HG02623 (cell line): ENCODE data around the gene NDRG2.
A peak's percentile ranks its signal among the peaks of the same experiment; 100 is the strongest.

ENCODE experiments used
- ATAC-seq: cut with Tn5 transposase; IDR thresholded peaks from one replicate; pipeline ENCODE4 v1.9.1; 2021; ENCODE audit warnings: moderate library complexity; ENCODE audit not compliant: unreplicated experiment

Gene NDRG2

DNA sequence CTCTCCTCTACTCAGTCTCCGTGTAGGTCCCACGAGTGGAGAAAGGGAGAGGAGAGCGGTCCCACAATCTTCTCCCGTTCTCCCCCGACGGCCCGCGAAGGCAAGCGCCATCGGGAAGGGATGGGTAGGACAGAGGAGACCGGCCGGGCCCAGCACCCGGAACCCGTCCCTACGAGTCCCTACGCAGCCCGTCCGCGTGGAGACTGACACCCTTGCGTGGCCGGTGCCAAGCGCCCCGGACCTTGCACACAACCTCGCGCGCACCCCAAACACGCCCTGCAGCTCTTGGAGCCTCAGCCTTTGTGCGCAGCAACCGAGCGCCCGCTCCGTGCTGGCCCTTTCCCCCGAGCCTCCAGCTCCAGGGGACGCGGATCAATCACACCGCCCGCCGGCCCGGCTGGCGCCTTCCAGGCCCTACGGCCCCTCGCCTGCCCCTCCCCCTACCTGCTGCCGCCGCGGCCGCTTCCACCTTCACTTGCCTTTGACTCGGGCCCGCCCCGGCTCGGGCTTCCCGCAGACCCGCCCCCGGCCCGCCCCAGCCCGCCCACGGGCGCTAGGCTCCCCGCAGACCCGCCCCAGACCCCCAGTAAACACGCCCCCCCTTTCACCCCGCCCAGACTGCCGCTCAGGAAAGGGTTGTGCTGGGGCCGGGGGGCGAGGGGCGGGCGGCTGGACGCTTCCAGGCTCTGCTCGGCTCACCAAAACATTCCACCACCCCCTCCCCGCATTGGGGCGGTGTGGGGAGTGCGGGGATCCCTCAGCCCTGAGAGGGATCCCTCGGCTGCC lies at the start of gene NDRG2:
Gene NDRG2, minus strand, starts transcription at position 477 of the 786 bp plus-strand sequence. CDS start 1,746 bp downstream, outside the sequence.
- ATAC-seq, result no peak

DNA sequence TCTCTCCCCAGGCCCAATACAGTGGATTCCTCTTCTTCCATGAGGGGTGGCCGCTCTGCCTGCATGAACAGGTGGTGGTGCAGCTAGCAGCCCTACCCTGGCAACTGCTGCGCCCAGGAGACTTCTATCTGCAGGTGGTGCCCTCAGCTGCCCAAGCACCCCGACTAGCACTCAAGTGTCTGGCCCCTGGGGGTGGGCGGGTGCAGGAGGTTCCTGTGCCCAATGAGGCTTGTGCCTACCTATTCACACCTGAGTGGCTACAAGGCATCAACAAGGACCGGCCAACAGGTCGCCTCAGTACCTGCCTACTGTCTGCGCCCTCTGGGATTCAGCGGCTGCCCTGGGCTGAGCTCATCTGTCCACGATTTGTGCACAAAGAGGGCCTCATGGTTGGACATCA lies 49.1 kb upstream of the NDRG2 start:
- ATAC-seq, result no peak

DNA sequence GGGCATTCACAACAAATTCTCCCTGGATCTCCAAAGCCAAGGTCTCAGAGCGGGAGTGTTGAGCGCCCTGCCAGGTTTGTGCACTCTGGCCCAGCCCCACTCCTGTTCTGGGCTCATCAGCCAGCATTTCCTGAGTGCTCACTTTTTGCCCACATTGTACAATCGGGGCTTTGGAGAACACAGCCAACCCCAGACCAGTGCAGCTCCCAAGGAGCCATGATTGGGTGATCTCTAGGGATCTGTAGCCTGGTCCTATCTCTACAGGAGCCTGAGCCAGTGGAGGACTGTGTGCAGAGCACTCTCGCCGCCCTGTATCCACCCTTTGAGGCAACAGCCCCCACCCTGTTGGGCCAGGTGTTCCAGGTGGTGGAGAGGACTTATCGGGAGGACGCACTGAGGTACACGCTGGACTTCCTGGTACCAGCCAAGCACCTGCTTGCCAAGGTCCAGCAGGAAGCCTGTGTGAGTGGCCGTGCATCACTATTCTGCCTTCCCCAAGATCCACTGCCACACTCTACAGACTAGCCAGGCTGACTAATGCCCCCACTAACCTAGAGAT lies 48.0 kb upstream of the NDRG2 start:
- no peak for ATAC-seq

DNA sequence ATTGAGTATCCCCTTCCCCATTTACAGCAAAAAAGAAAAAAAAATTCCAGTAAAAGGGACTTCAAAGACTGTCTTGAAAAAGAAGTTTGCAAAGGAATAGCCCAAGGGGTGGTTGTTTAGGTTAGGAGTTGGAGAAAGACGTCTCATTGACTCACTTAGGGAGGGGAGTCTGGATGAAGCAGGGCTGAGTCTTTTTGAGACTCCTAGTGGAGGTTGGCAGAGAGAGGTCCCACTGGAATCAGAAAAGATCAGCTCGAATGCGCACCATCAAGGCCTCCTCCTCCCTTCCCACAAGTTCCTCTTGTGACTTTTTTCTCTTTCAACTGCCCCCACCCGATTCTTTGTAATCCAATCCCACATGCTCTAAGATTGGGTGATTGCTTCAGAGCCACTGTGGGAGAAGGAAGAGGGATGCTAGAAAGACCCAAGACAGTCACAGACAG lies 47.2 kb upstream of the NDRG2 start:
- no peak for ATAC-seq

DNA sequence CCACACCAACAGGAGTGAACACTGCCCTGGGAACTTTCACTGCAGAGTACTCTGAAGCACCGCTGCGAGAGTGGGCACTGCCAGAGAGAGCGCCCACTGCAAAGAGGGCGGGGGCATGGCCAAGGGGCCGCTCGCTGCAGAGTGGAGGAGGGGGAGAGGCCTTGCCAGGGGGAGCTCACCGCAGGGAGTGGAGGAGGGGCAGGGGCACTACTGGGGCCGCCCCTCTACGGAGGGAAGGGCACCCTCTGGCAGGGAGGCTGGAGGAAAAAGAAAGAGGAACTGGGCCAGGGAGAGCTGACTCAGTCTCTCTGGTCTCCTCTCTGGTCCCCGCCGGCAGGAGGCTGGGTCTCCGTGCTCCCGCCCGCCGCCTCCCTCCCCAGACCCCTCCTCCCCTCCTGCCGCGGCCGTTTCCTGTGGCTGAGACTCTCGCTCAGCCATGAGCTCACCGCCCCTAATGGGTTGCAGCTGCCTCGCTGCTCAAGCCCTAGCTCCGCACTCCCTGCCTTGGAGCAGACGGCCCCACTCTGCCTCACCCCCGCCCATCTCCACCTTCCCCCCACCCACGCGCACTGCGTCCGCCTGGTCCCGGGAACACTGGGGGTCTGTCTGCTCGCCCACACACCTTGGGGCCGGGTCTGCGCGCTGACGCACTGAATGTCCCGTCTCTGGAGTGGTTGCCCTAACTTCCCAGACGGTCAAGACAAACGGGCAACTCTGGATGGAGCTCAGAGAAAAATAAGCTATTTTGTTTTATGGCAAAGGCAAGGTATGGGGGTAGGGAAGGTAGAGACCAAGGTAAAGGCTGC lies 46.6 kb upstream of the NDRG2 start:
- ATAC-seq, result peak; percentile 69

DNA sequence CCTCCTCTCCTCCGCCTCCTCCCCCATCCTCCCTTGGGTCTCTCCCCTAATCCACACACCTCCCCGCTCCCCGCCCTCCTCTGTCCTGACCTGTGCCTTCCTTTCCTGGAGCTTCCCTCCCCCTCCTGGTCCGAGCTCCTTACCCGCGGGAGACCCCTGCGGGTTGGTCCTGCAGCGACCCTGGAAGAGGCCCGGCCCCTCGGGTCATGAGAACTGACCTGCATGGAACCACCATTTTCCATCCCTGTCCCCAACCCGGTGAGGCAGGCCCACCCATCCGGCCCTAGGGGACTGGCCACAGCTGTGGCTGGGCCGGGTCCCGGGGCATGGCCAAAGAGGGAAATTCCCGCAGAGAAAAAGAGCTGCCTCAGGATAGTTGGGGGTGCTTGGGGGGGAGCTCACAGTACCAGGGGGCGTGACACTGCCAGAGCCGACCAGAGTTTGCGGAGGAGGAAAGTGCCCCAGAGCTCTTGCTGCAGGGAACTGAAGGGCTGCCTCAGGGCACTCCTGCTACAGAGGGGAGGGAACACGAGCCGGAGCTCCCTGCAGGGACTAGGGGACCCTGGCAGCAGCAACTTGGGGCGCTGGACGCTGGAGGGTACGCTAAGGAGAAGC lies 45.9 kb upstream of the NDRG2 start:
- ATAC-seq, result peak; percentile 9

DNA sequence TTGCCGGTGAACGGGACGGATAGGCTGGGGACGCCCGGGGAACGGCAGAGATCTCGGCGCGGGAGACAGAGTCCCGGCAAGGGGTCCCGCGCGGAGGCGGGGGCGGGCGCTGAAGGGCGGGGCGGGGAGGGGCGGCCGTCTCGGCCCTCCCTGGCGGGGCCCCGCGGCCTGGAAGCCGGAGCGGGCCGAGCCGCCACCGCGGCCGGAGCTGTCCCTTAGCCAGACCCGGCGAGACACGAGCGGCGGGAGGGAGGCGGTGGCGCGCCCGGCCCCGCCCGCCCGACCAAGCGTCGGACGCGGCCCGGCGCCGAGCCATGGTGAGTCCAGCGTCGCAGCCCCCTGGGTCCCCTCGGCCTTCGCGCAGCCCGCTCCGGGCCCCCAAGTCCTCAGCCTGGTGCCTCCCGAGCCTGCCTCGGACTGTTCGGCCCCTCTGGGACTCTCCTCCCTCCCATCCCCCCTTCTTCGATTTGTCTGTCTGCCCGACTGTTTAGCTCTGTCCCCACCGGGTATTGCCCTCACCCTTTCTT lies 45.3 kb upstream of the NDRG2 start, which contains the start of gene ARHGEF40:
Gene ARHGEF40, plus strand, starts transcription at position 222 of the 527 bp plus-strand sequence. Its CDS starts 93 bp downstream, at position 315.
- ATAC-seq, result no peak

DNA sequence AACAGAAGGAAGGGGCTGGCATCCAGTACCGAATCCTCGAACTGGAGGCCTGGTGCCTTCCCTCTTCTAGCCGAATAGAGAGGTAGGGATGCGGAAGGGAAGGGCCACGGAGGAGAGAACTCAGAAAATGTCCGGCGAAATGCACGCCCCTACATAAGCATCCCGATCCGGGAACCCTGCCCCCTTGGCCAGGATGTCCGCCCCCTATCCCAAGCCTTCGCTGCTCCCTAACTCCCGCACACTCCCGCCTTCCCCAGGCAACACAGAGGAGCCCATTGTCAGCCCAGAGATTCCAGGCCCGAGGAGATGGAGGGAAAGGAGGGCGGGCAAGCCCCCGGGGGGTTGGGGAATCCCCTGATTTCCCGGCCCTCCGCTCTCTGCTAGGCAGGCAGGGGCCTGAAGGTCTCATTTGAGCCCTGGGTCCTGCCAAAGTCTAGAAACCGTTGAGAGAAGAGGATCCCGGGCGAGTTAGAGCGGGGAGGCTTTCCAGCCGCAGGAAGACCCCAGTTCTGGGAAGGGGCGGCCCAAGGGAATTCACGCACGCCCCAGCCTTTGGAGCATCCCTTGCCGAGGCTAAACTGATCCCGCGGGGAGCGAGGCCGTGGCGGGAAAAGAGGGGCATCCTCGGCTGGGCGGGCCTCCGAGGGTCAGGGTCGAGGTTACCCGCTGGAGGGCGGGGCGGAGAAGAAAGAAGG lies 44.7 kb upstream of the NDRG2 start:
- ATAC-seq, result no peak

DNA sequence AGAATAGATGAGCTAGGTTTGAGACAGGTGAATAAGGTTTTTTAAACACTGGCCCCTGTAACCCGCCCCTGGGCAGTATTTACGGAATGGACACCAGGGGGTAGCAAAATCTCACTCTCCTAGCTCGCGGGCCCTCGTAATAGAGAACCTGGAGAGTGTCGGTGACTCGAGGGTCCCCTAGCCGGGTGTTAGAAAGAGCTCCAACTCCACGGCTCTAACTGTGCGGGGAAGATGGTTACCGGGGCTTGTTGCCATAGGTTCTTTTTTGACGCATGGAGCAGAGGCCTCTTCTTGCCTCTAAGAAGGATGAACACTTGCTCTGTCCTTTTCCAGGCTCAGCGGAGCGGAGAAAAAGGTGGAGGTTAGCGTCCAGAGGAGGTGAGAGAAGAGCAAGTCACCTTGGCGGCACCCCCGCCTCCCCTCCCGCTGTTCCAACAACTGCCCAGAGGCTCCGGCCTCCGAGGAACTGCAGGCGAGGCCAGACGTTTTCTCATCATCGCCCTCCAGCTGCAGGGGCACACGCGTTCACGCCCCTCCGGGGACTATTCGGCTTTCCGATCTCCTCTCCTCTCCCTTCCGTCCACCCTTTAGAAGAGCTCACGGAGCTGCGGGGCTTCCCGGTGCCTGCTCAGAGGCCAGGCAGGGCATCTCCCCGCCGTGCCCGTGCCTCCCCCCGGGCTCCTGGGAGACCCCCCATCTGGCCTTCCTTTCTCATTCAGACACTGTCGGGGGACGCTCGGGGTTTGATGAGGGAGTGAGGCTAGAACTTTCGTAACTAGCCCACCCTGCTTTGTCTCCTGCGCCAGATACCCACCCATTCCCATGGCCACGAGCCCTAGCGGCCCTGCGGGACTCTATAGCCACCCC lies 43.9 kb upstream of the NDRG2 start:
- ATAC-seq, result no peak

DNA sequence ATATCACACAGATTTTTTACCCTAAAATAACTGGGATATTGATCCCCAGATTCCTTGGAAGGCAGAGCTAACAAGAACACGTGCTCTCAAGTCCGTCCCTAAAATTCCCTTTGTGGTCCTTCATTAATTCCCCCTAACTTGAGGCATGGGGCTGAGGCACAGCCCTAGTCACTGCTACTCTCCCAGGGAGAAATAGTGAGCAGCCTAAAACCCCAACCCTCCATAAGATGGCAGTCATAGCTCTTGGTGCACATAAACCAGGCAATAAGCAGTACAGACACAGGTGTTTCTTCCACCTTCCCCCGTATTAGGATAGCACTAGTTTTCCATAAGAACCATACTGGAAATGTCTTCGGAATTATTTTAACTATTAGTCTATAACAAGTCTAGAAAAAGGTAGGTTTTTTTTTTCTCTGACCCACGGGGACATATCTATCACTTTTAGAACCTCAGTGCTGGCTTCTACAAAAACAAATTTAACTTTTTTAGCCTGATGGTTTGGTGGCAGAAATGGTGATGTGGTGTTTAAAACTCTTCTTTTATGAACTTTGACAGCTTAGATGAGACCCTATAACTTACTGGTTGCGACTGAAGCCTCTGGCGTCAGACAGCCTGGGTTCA lies 42.1 kb upstream of the NDRG2 start:
- no peak for ATAC-seq

DNA sequence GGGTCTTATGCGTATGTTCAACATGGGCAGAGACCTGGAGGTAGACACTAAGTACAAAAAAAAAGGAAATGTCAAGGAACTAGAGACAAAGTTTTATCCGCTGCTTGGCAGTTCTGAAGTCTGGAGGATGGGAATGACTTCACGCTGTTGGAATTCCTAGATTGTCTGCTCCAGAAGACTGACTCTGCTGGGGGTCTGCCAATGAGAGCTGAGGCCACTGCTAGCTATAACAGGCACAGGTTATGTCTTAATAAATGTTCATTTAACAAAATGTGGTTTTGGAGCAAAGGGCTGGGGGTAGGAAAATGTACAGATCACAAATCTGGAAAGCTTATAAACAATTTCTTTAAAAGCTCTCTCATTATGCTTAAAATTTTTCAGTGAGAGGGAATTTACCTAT lies 38.6 kb upstream of the NDRG2 start:
- no peak for ATAC-seq

DNA sequence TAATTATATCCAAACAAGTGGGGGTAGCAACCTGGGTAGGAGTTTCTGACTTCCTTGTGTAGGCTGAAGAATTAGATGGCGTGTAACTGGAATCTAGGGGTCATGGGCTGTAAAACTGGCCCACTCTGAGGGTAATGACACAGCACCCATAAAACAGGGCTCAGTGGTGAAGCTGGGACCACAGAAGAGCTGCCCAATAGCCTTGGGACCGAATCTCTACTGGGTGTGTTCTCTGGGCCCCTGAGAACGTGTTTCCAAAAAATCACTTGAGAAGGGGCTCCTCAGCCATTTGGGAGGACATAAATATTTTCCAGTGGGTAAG lies 36.4 kb upstream of the NDRG2 start:
- no peak for ATAC-seq

DNA sequence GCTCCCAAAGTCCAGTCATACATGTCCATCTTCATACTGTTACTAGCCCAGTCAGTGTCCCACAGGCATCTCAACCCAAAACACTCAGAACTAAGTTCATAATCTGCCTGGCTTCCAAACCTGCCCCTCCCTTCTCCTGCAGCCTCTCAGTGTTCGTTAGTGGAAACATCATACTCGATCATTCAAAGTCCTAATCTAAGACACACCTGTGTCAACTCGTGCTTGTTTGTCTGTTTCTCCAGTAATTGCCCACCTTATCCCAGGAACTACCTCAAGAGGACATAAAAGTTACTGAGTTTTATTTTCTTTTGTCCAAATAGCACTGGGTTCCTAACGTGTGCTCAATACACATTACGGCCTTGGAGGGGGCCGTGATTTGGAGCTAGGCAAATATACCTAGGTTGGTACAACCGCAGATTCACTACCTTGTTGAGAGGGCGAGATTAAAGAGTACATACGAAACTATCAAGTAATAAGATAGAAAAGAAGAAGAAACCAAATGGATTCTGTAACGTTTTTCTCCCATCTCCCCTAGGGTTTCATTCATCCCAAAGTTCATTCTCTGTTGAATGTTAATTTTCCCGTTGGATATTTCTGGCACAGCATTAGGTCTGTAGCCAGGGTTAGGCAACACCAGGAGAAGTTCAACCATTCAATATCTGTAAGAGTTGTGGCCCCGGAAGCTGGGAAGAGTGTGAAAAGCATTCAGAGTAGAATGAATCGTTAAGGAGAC lies 35.9 kb upstream of the NDRG2 start:
- ATAC-seq, result no peak

DNA sequence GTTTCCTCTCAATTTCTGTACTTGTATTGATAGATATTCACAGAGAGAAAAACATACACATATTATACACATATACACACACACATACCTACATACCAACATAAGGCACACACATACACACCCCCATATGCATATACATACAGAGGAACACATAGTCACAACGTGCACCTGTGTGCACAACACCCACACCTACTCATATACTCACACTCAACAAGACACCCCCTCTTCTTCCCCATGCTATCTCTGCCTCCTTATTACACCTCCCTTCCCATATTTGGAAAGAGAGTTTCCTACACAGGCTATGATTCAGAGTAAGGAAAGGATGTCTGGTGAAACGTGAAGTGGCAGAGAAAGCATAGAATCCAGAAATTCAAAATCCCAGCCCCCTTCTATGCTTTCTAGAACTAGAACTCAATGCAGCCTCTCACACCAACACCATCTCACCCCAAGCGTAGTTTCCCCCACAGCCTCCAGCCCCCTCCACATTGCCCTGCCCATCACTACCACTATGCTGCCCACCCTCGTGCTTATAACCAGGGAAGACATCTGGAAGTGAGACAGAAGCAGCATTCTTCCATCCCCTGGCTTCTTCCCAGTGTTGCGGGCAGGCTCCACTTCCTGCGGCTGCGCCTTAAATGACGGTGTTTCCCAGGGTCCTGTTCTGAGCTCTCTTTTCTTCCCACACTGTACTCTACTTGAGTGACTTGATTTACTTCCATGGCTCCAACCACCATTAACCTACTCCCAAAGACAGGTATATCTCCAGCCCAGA lies 35.2 kb upstream of the NDRG2 start:
- no peak for ATAC-seq

DNA sequence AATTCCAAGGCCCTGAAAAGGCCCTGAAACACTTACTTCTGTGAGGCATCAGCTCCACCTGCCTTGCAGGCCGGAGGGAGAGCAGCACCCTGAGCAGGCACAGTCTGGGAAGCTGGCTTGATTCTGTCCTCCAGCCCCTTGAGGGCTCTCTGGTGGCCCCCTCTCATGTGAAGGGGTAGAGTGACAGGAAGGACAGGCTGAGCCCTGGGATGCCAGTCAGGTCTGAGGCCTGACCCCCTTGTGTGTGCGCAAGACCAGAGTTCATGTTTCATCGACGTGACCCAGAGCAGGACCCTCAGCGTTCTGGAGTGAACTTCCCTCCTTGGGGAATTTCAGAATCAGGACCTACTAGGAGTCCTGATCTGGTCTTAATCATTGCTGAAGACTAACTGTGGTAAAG lies 34.0 kb upstream of the NDRG2 start:
- ATAC-seq, result no peak

DNA sequence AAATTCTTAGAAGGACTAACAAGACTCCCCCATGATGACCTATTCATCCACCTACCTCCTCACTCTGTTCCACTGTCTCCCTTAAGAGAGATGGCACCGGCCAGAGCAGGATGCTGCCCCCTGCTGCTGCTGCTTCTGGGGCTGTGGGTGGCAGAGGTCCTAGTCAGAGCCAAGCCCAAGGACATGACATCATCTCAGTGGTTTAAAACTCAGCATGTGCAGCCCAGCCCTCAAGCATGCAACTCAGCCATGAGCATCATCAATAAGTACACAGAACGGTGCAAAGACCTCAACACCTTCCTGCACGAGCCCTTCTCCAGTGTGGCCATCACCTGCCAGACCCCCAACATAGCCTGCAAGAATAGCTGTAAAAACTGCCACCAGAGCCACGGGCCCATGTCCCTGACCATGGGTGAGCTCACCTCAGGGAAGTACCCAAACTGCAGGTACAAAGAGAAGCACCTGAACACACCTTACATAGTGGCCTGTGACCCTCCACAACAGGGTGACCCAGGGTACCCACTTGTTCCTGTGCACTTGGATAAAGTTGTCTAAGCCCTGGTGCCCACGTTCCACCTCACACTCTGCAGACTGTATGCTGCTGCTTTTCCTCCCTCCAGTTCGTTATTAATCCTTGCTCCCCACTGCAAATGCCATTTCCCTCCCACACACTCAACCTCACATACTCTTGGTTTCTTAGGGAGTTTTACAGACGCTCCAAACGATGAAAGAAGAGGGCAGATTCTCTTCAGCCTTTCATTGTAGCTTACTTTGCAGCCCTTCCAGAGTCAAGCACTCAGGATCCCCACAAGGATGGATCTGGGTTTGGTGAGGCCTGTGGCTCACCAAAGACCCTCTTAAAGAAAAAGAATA lies 33.2 kb upstream of the NDRG2 start, which contains the start of gene RNASE8:
Gene RNASE8, plus strand, starts transcription at position 20 of the 873 bp plus-strand sequence. Its CDS starts 71 bp downstream, at position 91.
- ATAC-seq, result no peak
